ENCODE measurements around the gene SEC14L5.
A peak's percentile ranks its signal among the peaks of the same experiment; 100 is the strongest.
"Not testable (repeated sequence)": the region's sequence is repeated elsewhere in the genome, so short reads cannot be mapped to it uniquely, and the experiment has no call there.

SEC14L5 gene

GRCh38 chr16:4931381-4931780 lies 26.7 kb upstream of the SEC14L5 start:
- no peak for DNase-seq

GRCh38 chr16:4933433-4933832 lies 24.7 kb upstream of the SEC14L5 start:
- DNase-seq = no peak

- no peak for DNase-seq
These were observed 24.2 kb upstream of the SEC14L5 start for GRCh38 chr16:4933871-4934395.

GRCh38 chr16:4934591-4934990 lies 23.5 kb upstream of the SEC14L5 start:
- no peak for DNase-seq

- no peak for DNase-seq
These were observed 22.8 kb upstream of the SEC14L5 start for GRCh38 chr16:4935241-4935855.

- no peak for DNase-seq
These were observed 21.7 kb upstream of the SEC14L5 start for GRCh38 chr16:4936181-4936990.

- no peak for DNase-seq
These were observed 20.9 kb upstream of the SEC14L5 start, which contains the start of gene PPL for GRCh38 chr16:4936991-4937781. Gene PPL, minus strand, starts transcription at chr16:4937148. Its CDS starts 103 bp downstream, at chr16:4937045.

- no peak for DNase-seq
These were observed 20.1 kb upstream of the SEC14L5 start for GRCh38 chr16:4937782-4938682.

GRCh38 chr16:4938683-4939030 lies 19.5 kb upstream of the SEC14L5 start:
- DNase-seq = no peak

GRCh38 chr16:4940719-4941118 lies 17.4 kb upstream of the SEC14L5 start:
- no peak for DNase-seq

- no peak for DNase-seq
These were observed 15.6 kb upstream of the SEC14L5 start for GRCh38 chr16:4942481-4942880.

- peak; percentile 98 for DNase-seq
These were observed 13.5 kb upstream of the SEC14L5 start for GRCh38 chr16:4944333-4945281.

- DNase-seq = peak; percentile 29
These were observed 12.3 kb upstream of the SEC14L5 start for GRCh38 chr16:4945560-4946502.

- DNase-seq = no peak
These were observed 11.2 kb upstream of the SEC14L5 start for GRCh38 chr16:4946917-4947316.

GRCh38 chr16:4947722-4948503 lies 10.2 kb upstream of the SEC14L5 start:
- DNase-seq = peak; percentile 33

GRCh38 chr16:4948903-4949766 lies 9.0 kb upstream of the SEC14L5 start:
- no peak for DNase-seq

- no peak for DNase-seq
These were observed 8.1 kb upstream of the SEC14L5 start for GRCh38 chr16:4949986-4950385.

- not testable (repeated sequence) for DNase-seq
These were observed 6.5 kb upstream of the SEC14L5 start for GRCh38 chr16:4951583-4951982.
